AG10803 (cell line): ENCODE data around the gene GRIK2.

Experiments used
- DNase-seq: peaks from one replicate; pipeline ENCODE4 v3.0.0; 2010; ENCODE audit warnings: low read depth
- H3K4me3 ChIP-seq: 2 replicates; pipeline ENCODE4 v1.5.1; 2011; ENCODE audit warnings: mild to moderate bottlenecking, low read length, control low read depth
- CTCF ChIP-seq: conservative IDR thresholded peaks from 2 replicates; pipeline ENCODE4 v1.5.1; 2011; ENCODE audit warnings: mild to moderate bottlenecking, low read length, control low read depth, inconsistent platforms

Gene GRIK2

GRCh38 chr6:101605874-101606273 lies 212.4 kb downstream of the GRIK2 start:
- no peak for TF ChIP-seq CTCF
- no peak for DNase-seq
- no peak overlapping the region for H3K4me3 ChIP-seq

- no peak for DNase-seq
- no peak for TF ChIP-seq CTCF
- H3K4me3 ChIP-seq, result no peak overlapping the region
Measured at GRCh38 chr6:101607111-101607690, 213.7 kb downstream of the GRIK2 start.

- H3K4me3 ChIP-seq, result no peak overlapping the region
- no peak for DNase-seq
- TF ChIP-seq CTCF, result no peak
Measured at GRCh38 chr6:101608703-101609102, 215.2 kb downstream of the GRIK2 start.

- TF ChIP-seq CTCF, result no peak
- no peak for DNase-seq
- H3K4me3 ChIP-seq, result no peak overlapping the region
Measured at GRCh38 chr6:101613556-101613955, 220.0 kb downstream of the GRIK2 start.

- no peak for TF ChIP-seq CTCF
- H3K4me3 ChIP-seq, result no peak overlapping the region
- DNase-seq, result peak; percentile 28
Measured at GRCh38 chr6:101614774-101615173, 221.3 kb downstream of the GRIK2 start.

GRCh38 chr6:101626269-101626668 lies 232.8 kb downstream of the GRIK2 start:
- H3K4me3 ChIP-seq, result no peak overlapping the region
- no peak for TF ChIP-seq CTCF
- no peak for DNase-seq

- no peak for DNase-seq
- H3K4me3 ChIP-seq, result no peak overlapping the region
- no peak for TF ChIP-seq CTCF
Measured at GRCh38 chr6:101630941-101631340, 237.4 kb downstream of the GRIK2 start.
